ENCODE measurements around the gene MAP3K14. TPM values are rescaled to one million over a fixed set of nuclear protein-coding genes. Genes with fewer than 3 reads are reported as not detected.

The MAP3K14 gene
- total RNA-seq, 4 donors from 2014 or later = 9.6 to 14.4 (median 11.9) TPM

DNA sequence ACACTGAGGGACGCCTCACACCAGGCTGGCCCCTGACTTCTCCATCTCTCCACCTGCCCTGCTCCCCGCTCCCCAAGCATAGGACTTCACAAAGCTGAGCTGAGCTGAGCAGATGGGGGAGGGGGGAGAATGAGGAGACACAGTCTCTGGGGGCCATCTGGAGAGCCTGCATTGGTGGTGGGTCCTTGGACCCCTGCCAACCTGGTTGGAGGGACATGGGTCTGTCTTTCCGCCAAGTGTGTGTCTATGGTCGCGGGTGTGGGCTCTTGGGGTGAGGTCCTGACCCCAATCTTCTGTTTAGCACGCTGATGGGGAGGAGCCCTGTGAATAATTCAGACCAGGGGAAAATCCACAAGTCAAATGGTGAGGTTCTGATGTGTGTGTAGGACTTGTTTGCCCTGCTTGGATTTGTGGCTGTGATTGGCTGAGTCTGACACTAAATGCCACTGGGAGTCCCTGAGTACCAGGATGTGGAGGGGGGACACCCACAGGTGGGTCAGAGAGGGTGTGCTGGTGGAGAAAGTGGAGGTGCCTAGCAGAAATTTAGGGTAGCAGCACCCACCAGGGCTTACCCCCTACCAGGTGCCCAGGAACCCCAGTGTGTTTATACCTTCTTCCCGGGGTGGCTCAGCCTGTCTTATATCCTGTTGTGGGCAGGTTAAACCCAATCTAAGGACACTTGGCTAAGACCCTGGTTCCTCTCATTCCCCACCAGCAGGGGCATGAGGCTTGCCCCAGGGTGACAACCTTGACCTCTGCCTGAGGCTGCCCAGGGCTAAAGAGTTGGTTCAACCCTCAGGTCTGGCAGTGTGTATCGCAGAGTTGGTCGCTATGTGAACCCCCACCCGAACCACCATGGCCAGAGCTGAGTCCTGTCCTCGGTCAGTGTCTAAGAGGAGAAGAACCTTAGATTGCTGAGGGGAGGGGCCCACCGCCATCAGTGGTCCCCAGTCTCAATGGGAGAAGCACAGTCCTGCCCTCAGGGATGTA, 93.0 kb downstream of the MAP3K14 start:
- Histone ChIP-seq H3K27ac (peak overlapping the region; percentile 79), H3K27me3 (peaks cover 11% of the 10 kb centered on the region), H3K4me1 (peaks cover 85% of the 10 kb centered on the region), H3K36me3 (no peaks in the 10 kb centered on the region), H3K9me3 (no peaks in the 10 kb centered on the region), H3K4me3 (peak overlapping the region; percentile 81)
- TF ChIP-seq POLR2A (IDR thresholded peaks at IDR 0.05) (no peak), POLR2AphosphoS5 (IDR thresholded peaks at IDR 0.05) (no peak), EP300 (IDR thresholded peaks at IDR 0.05) (no peak)
- TF ChIP-seq, protein P1, sequence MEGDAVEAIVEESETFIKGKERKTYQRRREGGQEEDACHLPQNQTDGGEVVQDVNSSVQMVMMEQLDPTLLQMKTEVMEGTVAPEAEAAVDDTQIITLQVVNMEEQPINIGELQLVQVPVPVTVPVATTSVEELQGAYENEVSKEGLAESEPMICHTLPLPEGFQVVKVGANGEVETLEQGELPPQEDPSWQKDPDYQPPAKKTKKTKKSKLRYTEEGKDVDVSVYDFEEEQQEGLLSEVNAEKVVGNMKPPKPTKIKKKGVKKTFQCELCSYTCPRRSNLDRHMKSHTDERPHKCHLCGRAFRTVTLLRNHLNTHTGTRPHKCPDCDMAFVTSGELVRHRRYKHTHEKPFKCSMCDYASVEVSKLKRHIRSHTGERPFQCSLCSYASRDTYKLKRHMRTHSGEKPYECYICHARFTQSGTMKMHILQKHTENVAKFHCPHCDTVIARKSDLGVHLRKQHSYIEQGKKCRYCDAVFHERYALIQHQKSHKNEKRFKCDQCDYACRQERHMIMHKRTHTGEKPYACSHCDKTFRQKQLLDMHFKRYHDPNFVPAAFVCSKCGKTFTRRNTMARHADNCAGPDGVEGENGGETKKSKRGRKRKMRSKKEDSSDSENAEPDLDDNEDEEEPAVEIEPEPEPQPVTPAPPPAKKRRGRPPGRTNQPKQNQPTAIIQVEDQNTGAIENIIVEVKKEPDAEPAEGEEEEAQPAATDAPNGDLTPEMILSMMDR (IDR thresholded peaks at IDR 0.05) = no peak
- 90% methylated on average over 9 of the region's 12 CpGs for WGBS
- no peak for DNase-seq (ENCODE audit: low spot score in 2 of 2)

DNA sequence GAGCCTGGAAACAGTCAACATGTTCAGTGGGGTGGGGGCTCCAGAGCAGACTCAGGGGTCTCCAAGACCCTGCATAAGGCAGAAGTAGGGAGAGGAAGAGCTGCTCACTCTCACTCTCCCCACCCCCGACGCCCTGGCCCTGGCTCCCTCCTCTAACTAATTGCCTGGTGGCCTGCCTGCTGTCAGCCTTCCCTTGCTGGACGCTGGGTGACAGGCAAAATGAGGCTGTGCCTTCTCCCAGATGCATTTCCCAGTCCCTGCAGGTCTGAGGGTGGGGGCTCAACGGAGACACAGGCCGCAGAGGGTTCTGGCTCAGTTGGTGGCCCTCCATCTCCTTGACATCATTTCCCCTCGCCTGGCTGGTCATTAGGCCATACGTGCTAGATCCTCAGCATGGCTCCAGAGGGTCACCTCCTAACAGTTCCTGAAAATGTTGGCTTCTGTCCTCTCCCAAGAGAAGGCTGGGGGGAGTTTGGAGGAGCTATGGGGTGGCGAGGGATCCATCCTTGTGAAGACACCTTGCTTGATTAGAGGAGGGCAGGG, 93.8 kb downstream of the MAP3K14 start:
- no peaks in the 10 kb centered on the region for H3K36me3 ChIP-seq
- no peaks in the 10 kb centered on the region for H3K9me3 ChIP-seq
- H3K27ac ChIP-seq = peak overlapping the region; percentile 75
- peaks cover 81% of the 10 kb centered on the region for H3K4me1 ChIP-seq
- DNase-seq (ENCODE audit: low spot score in 2 of 2) = no peak
- peak overlapping the region; percentile 81 for H3K4me3 ChIP-seq
- H3K27me3 ChIP-seq = peaks cover 11% of the 10 kb centered on the region
- TF ChIP-seq, protein P1 (IDR thresholded peaks at IDR 0.05) = no peak
- no peak for TF ChIP-seq POLR2AphosphoS5 (IDR thresholded peaks at IDR 0.05)
- no peak for TF ChIP-seq EP300 (IDR thresholded peaks at IDR 0.05)
- TF ChIP-seq POLR2A (IDR thresholded peaks at IDR 0.05) = no peak
- WGBS = 73% methylated on average over 3 of the region's 8 CpGs

DNA sequence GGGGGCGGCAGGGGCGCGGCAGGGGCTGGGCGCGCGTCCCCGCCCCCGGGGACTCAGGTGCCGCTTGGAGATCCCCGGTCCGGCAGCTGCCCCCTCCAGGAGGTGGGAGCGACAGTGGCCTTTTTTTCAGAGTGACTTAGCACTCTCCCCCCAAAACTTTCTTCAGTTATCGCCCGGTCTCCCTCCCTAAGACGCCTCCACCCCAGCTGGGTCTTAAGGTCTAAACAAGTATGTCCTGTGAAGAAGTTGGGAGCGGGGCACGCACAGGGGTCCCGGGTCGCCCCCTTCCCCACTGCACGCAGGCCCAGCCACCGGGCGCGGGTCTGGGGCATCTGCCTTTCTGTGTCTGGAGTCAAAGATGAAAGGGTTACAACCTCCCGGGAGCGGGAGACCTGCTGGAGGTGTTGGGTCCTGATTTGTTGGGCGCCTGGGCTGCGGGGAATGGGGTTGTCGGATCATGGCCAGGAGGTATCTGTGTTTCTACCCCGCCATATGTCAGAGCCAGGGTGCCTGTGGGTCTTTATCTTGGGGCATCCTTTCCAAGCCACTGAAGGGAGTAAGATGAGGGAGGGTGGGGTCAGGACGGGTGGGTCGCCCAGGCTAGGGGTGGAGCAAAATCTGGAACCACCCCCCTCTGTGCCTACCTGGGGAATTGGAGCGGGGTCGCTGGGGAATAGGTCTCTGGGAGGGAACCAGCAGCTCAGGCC, 94.4 kb downstream of the MAP3K14 start:
- TF ChIP-seq POLR2AphosphoS5 (IDR thresholded peaks at IDR 0.05) (no peak), POLR2A (IDR thresholded peaks at IDR 0.05) (no peak), EP300 (IDR thresholded peaks at IDR 0.05) (no peak)
- TF ChIP-seq, protein P1 (IDR thresholded peaks at IDR 0.05) = no peak
- peak overlapping the region; percentile 81 for H3K4me3 ChIP-seq
- H3K27ac ChIP-seq = peak overlapping the region; percentile 75
- H3K9me3 ChIP-seq = no peaks in the 10 kb centered on the region
- WGBS = 37% methylated on average over 8 of the region's 33 CpGs
- H3K27me3 ChIP-seq = peaks cover 11% of the 10 kb centered on the region
- DNase-seq (ENCODE audit: low spot score in 2 of 2) = no peak
- H3K36me3 ChIP-seq = no peaks in the 10 kb centered on the region
- peaks cover 75% of the 10 kb centered on the region for H3K4me1 ChIP-seq

DNA sequence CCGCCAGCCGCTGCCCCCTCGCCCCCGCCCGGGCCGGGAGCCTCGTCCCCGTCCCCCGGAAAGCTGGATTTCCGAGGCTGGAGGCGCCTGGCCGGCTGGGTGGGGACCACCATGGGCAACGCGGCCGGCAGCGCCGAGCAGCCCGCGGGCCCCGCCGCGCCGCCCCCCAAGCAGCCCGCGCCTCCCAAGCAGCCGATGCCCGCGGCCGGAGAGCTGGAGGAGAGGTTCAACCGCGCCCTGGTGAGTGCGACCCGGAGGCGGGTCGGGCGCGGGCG, 94.9 kb downstream of the MAP3K14 start:
- Histone ChIP-seq H3K4me3 (peak overlapping the region; percentile 81), H3K27me3 (peaks cover 11% of the 10 kb centered on the region), H3K36me3 (no peaks in the 10 kb centered on the region), H3K27ac (peak overlapping the region; percentile 75), H3K9me3 (no peaks in the 10 kb centered on the region), H3K4me1 (peaks cover 70% of the 10 kb centered on the region)
- TF ChIP-seq POLR2A (IDR thresholded peaks at IDR 0.05) = no peak
- no peak for TF ChIP-seq POLR2AphosphoS5 (IDR thresholded peaks at IDR 0.05)
- TF ChIP-seq, protein P1 (IDR thresholded peaks at IDR 0.05) = no peak
- TF ChIP-seq EP300 (IDR thresholded peaks at IDR 0.05) = no peak
- WGBS = 2% methylated on average over 9 of the region's 38 CpGs
- DNase-seq (ENCODE audit: low spot score in 2 of 2) = no peak

Measured in suprapubic skin (tissue), 4 donors.